HepG2 (cell line): Measurements from ENCODE around the gene ZNRD2. TPM values are rescaled to one million over a fixed set of nuclear protein-coding genes. Genes with fewer than 3 reads are reported as not detected.

Experiments
- AHDC1 ChIP-seq: sonication (generic); formaldehyde crosslinking; IDR thresholded peaks from 2 replicates; pipeline ENCODE4 v1.5.1; 2020; ENCODE audit warnings: mild to moderate bottlenecking, missing genetic modification reagents, borderline replicate concordance
- BCL6 ChIP-seq: IDR thresholded peaks from 2 replicates; pipeline ENCODE4 v1.6.1; 2016; ENCODE audit warnings: missing genetic modification reagents, missing compliant biosample characterization
- FOSL2 ChIP-seq: sonication (generic); formaldehyde crosslinking; IDR thresholded peaks from 2 replicates; pipeline ENCODE4 v1.4.0; 2020; ENCODE audit warnings: missing genetic modification reagents
- FOXP1 ChIP-seq, 2 experiments: fragments of 450-650 bp in 1 of 2; IDR thresholded peaks; 2 replicates each; pipeline ENCODE4 v1.6.1; 2017 to 2018; ENCODE audit warnings: antibody characterized with exemption in 1 of 2
- KAT8 ChIP-seq: IDR thresholded peaks from 2 replicates; pipeline ENCODE4 v1.6.1; 2016; ENCODE audit warnings: missing genetic modification reagents, missing compliant biosample characterization
- MAZ ChIP-seq, 2 experiments: sonication (generic) in 1 of 2; formaldehyde crosslinking in 1 of 2; IDR thresholded peaks; 2 replicates each; pipeline versions ENCODE4 v1.5.0 to v1.6.1; 2012 to 2020; ENCODE audit warnings: low read depth in 2 of 2, mild to moderate bottlenecking in 2 of 2, borderline replicate concordance in 1 of 2, improper control_type of control experiment in 1 of 2, low read length in 1 of 2, missing genetic modification reagents in 1 of 2, moderate library complexity in 1 of 2
- POLR2G ChIP-seq: fragments of 200-400 bp; formaldehyde crosslinking; IDR thresholded peaks from 2 replicates; pipeline ENCODE4 v1.6.1; 2018; ENCODE audit warnings: mild to moderate bottlenecking, low read depth, low read length, moderate library complexity
- SAP130 ChIP-seq: IDR thresholded peaks from 2 replicates; pipeline ENCODE4 v1.6.1; 2016; ENCODE audit warnings: low read depth
- TBL1XR1 ChIP-seq: fragments of 150-350 bp; IDR thresholded peaks from 2 replicates; pipeline ENCODE4 v1.6.1; 2014; ENCODE audit warnings: borderline replicate concordance, low read length; ENCODE audit not compliant: partially characterized antibody
- TEAD2 ChIP-seq: sonication (generic); formaldehyde crosslinking; IDR thresholded peaks from 2 replicates; pipeline ENCODE4 v1.9.0; 2021; ENCODE audit warnings: missing genetic modification reagents
- TFDP1 ChIP-seq: IDR thresholded peaks from 2 replicates; pipeline ENCODE4 v1.6.1; 2016; ENCODE audit warnings: missing compliant biosample characterization, missing genetic modification reagents, borderline replicate concordance
- THRA ChIP-seq: sonication (generic); formaldehyde crosslinking; IDR thresholded peaks from 2 replicates; pipeline ENCODE4 v1.4.0; 2020; ENCODE audit warnings: missing genetic modification reagents, borderline replicate concordance
- UBTF ChIP-seq: sonication (generic); formaldehyde crosslinking; IDR thresholded peaks from 2 replicates; pipeline ENCODE4 v1.4.0; 2020; ENCODE audit warnings: mild to moderate bottlenecking, missing genetic modification reagents
- ZBTB20 ChIP-seq: sonication (generic); formaldehyde crosslinking; IDR thresholded peaks from 2 replicates; pipeline ENCODE4 v1.8.1; 2023; ENCODE audit warnings: missing genetic modification reagents, low read depth, mild to moderate bottlenecking, borderline replicate concordance
- ZNF530 ChIP-seq: sonication (generic); formaldehyde crosslinking; IDR thresholded peaks from 2 replicates; pipeline ENCODE4 v1.5.0; 2020; ENCODE audit warnings: low read depth, mild to moderate bottlenecking, missing genetic modification reagents
- ZNF674 ChIP-seq: sonication (generic); formaldehyde crosslinking; IDR thresholded peaks from 2 replicates; pipeline ENCODE4 v1.5.0; 2020; ENCODE audit warnings: low read depth, mild to moderate bottlenecking, missing genetic modification reagents
- ZNF777 ChIP-seq: sonication (generic); formaldehyde crosslinking; IDR thresholded peaks from 2 replicates; pipeline ENCODE4 v1.4.0; 2020; ENCODE audit warnings: missing genetic modification reagents
- polyA plus RNA-seq, 8 experiments: library from polyadenylated mRNA; depleted of rRNA in 3 of 8; stranded (reverse) in 7 of 8; unstranded in 1 of 8; fragments of >200 nt; fragmentation: Illumina TruSeq in 4 of 8; extraction: Trizol in 4 of 8; gene quantifications; 2 replicates each; pipeline versions ENCODE4 v1.2.1 to v1.2.3, GENCODE V29; 2011 to 2016; ENCODE audit warnings: low read depth in 4 of 8, missing spikeins in 1 of 8, mixed read lengths in 1 of 8; ENCODE audit not compliant: insufficient read depth in 1 of 8
- total RNA-seq, 5 experiments: library from RNA; depleted of rRNA; stranded (reverse); fragments of >200 nt; fragmentation: Illumina TruSeq; extraction: Trizol; gene quantifications; 2 replicates each; pipeline ENCODE4 v1.2.3, GENCODE V29; 2016; ENCODE audit warnings: low read depth in 1 of 5

ZNRD2 gene
- total and polyA plus RNA-seq, 2 of the 13 experiments (the other 11 are each of a cell fraction or from before 2014, with no cell fraction given), result 29.2 to 34.0 TPM

- TF ChIP-seq SAP130 (CRISPR knock-in tag) (peak; percentile 36; the same call in 1 of the 2 replicates), ZNF530 (no peak), AHDC1 (CRISPR knock-in tag) (no peak), ZNF777 (CRISPR knock-in tag) (peak; percentile 64), UBTF (CRISPR knock-in tag) (no peak), ZBTB20 (CRISPR knock-in tag) (no peak), FOSL2 (CRISPR knock-in tag) (0 out of 2 replicates have a peak, but pooled peaks have one; percentile 1), TFDP1 (CRISPR knock-in tag) (peak; percentile 27; the same call in 1 of the 2 replicates), FOXP1 (IDR thresholded peaks at IDR 0.05) (no peak), FOXP1 (CRISPR knock-in tag; IDR thresholded peaks at IDR 0.05) (0 out of 2 replicates have a peak, but pooled peaks have one; percentile 4), POLR2G (peak; percentile 25; the same call in 1 of the 2 replicates), THRA (peak; percentile 16; the same call in 1 of the 2 replicates), KAT8 (CRISPR knock-in tag) (0 out of 2 replicates have a peak, but pooled peaks have one; percentile 20), TEAD2 (CRISPR knock-in tag) (no peak), ZNF674 (CRISPR knock-in tag) (no peak), MAZ (IDR thresholded peaks at IDR 0.05; ENCODE audit: borderline replicate concordance, low read depth, low read length) (peak; percentile 84), MAZ (CRISPR knock-in tag; IDR thresholded peaks at IDR 0.05; ENCODE audit: low read depth) (no peak), BCL6 (CRISPR knock-in tag) (peak; percentile 16; the same call in 1 of the 2 replicates), TBL1XR1 (no peak)
These were observed 12.0 kb upstream of the ZNRD2 start, which contains the start of gene LTBP3 (continued) for GRCh38 chr11:65558002-65558929.
